HepG2 (cell line): ENCODE measurements around the gene SF3A2. TPM values are rescaled to one million over a fixed set of nuclear protein-coding genes. Genes with fewer than 3 reads are reported as not detected.

Source experiments
- ATAC-seq: fragments of 200-7000 bp; cut with Tn5 transposase; 3 replicates; pipeline ENCODE4 v1.9.1; 2020; ENCODE audit warnings: mild to moderate bottlenecking, moderate library complexity
- BruUV-seq: library from RNA; stranded (reverse); fragments of 400-500 nt; replicated peaks from 2 replicates; lab custom pipeline; 2021; lab: Mats Ljungman, UMichigan
- CTCF ChIA-PET: fragments of 300-600 bp; formaldehyde crosslinking; extraction: SDS; loops from one replicate; lab custom pipeline; 2021; ENCODE audit warnings: low total read pairs, inconsistent platforms, low intra/inter-chr PET ratio; lab: Yijun Ruan, JAX
- POLR2A ChIA-PET: fragments of 350-600 bp; sonication (Branson Sonifier 250); formaldehyde crosslinking; loops from one replicate; lab custom pipeline; 2020; ENCODE audit warnings: antibody characterized with exemption, inconsistent platforms; lab: Yijun Ruan, JAX
- DNase-seq: peaks from one replicate; pipeline ENCODE4 v3.0.0-alpha.2; 2015; ENCODE audit warnings: low spot score
- FAIRE-seq: peaks from 3 replicates; lab custom pipeline; 2011; peaks lifted over from hg19 to GRCh38; lab: Jason Lieb, UNC
- H2AFZ ChIP-seq: one replicate; pipeline ENCODE4 v1.6.1; 2011; ENCODE audit warnings: low read length, inconsistent platforms
- H3K27ac ChIP-seq: fragments of 300-600 bp; 3 replicates; pipeline ENCODE4 v1.8.0; 2011; ENCODE audit warnings: mixed run types, mild to moderate bottlenecking, mixed read lengths, low read length, inconsistent platforms; ENCODE audit not compliant: insufficient read depth; ENCODE audit errors: extremely low read length
- H3K27me3 ChIP-seq, 2 experiments: fragments of 200-600 bp in 1 of 2; 2 replicates in 1 of 2; 3 replicates in 1 of 2; pipeline versions ENCODE4 v1.6.0 to v1.8.0; 2011; ENCODE audit warnings: low read length in 2 of 2, mild to moderate bottlenecking in 2 of 2, moderate library complexity in 2 of 2, inconsistent platforms in 1 of 2; ENCODE audit not compliant: insufficient read depth in 2 of 2, control insufficient read depth in 1 of 2
- H3K36me3 ChIP-seq, 2 experiments: fragments of 200-600 bp in 1 of 2; replicated peaks in 1 of 2; 2 replicates in 1 of 2; 3 replicates in 1 of 2; pipeline versions ENCODE4 v1.5.1 to v1.8.0; 2011; ENCODE audit warnings: low read length in 2 of 2, inconsistent platforms in 1 of 2; ENCODE audit not compliant: insufficient read depth in 2 of 2, control insufficient read depth in 1 of 2
- H3K4me1 ChIP-seq: 2 replicates; pipeline ENCODE4 v1.5.1; 2012; ENCODE audit warnings: low read length, inconsistent platforms; ENCODE audit not compliant: insufficient read depth
- H3K4me2 ChIP-seq: 2 replicates; pipeline ENCODE4 v1.6.0; 2011; ENCODE audit warnings: low read depth, low read length, inconsistent platforms
- H3K4me3 ChIP-seq, 3 experiments: fragments of 200-600 bp in 1 of 3; sonication (generic), shearing (Covaris generic) in 1 of 3; replicated peaks in 1 of 3; 2 replicates each; pipeline ENCODE4 v1.5.1; 2011 to 2016; ENCODE audit warnings: low read length in 3 of 3, inconsistent platforms in 2 of 3, low read depth in 2 of 3, mild to moderate bottlenecking in 2 of 3, control low read depth in 1 of 3, mixed read lengths in 1 of 3; ENCODE audit not compliant: insufficient read depth in 1 of 3
- H3K79me2 ChIP-seq: one replicate; pipeline ENCODE4 v1.6.1; 2011; ENCODE audit warnings: low read length, inconsistent platforms; ENCODE audit not compliant: insufficient read depth
- H3K9ac ChIP-seq: 2 replicates; pipeline ENCODE4 v1.6.0; 2011; ENCODE audit warnings: mild to moderate bottlenecking, low read depth, low read length, inconsistent platforms; ENCODE audit not compliant: insufficient read depth
- H3K9me3 ChIP-seq: 2 replicates; pipeline ENCODE4 v1.5.1; 2012; ENCODE audit warnings: mild to moderate bottlenecking, low read length
- H4K20me1 ChIP-seq: 2 replicates; pipeline ENCODE4 v1.6.0; 2011; ENCODE audit warnings: inconsistent platforms, mild to moderate bottlenecking, low read length, moderate library complexity; ENCODE audit not compliant: insufficient read depth
- EEA1 ChIP-seq: sonication (generic); formaldehyde crosslinking; IDR thresholded peaks from 2 replicates; pipeline ENCODE4 v1.5.1; 2020; ENCODE audit warnings: mild to moderate bottlenecking, missing genetic modification reagents, borderline replicate concordance
- WGBS: methylation state at CpG from one replicate; pipeline ENCODE4 v1.1.6; 2017; ENCODE audit warnings: low lambda C conversion rate; 5-methylcytosine and 5-hydroxymethylcytosine counted together
- in situ Hi-C: cut with HindIII; loops from 2 replicates; pipeline ENCODE4 v1.10.0; 2017; ENCODE audit warnings: low pct_unique_long_range_greater_than_20kb; ENCODE audit not compliant: extremely low pct_ligation_motif_present
- intact Hi-C: fragments of 100-400 bp; cut with micrococcal nuclease; formaldehyde crosslinking; loops from one replicate; pipeline ENCODE4 v1.10.0; 2022; ENCODE audit not compliant: unreplicated experiment
- polyA plus RNA-seq, 8 experiments: library from polyadenylated mRNA; depleted of rRNA in 3 of 8; stranded (reverse) in 7 of 8; unstranded in 1 of 8; fragments of >200 nt; fragmentation: Illumina TruSeq in 4 of 8; extraction: Trizol in 4 of 8; gene quantifications; 2 replicates each; pipeline versions ENCODE4 v1.2.1 to v1.2.3, GENCODE V29; 2011 to 2016; ENCODE audit warnings: low read depth in 4 of 8, missing spikeins in 1 of 8, mixed read lengths in 1 of 8; ENCODE audit not compliant: insufficient read depth in 1 of 8
- total RNA-seq, 5 experiments: library from RNA; depleted of rRNA; stranded (reverse); fragments of >200 nt; fragmentation: Illumina TruSeq; extraction: Trizol; gene quantifications; 2 replicates each; pipeline ENCODE4 v1.2.3, GENCODE V29; 2016; ENCODE audit warnings: low read depth in 1 of 5
- TF ChIP-seq, protein P1 (sequence below): sonication (generic); formaldehyde crosslinking; IDR thresholded peaks from 2 replicates; pipeline ENCODE4 v1.4.0; 2020; ENCODE audit warnings: missing genetic modification reagents
- TF ChIP-seq, protein P2 (sequence below): IDR thresholded peaks from 2 replicates; pipeline ENCODE4 v1.6.1; 2012; ENCODE audit warnings: inconsistent platforms

The SF3A2 gene
- total and polyA plus RNA-seq, 2 of the 13 experiments (the other 11 are each of a cell fraction or from before 2014, with no cell fraction given), result 8.6 to 8.8 TPM

DNA sequence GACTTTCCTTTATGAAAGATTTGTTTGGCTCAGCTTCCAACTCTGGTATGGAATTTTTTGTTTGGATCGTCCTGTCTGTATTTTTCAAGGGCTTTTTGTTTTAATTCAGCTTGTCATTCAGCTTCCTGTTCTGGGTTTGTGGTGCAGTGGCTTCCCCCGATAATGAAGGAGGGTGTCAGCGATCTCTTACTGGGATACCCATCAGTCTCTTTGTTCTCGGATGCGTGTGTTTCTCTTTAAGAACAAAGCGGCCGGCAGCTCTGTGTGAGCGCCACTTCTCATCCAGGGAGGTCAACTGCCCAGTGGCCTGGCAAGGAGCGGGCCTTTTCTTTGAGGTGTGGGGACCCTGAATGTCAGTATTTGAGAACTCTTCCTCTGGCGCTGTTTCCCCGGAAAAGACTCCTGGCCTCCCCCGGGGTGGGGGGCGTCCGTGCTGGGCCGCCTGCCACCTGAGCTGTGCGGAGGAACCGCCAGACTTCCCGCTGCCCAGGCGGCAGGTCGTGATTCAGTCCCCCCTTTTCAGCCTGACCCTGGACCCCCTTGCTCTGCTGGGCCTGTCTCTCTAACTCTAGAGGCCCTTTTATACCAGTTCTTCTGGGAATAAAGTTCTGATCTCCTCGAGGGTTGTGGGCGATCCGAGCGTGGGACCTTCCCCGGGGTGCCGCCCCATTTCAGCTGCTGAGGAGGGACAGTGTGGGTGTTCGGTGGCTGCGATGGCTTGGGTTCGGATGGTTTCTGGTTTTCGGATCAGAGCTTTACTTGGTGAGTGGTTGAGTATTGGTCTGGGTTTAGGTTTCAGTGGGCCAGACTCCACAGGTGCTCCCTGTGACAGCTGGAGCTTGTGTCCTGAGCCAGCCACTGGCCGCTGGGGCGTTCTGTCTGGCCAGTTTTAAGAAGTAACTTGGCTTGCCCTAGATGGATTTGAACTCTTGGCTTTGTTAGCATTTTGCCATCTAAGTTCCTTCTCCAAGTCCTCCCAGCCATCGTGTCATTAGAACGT is 3.4 kb downstream of the SF3A2 start:
- in situ Hi-C loops, result loop anchor here (10.0 kb wide), 1 partner anchor 75 kb away; no protein-coding TSS in a partner anchor
- no peak for FAIRE-seq

More for the DNA sequence above, 3.4 kb downstream of the SF3A2 start:
- Histone ChIP-seq H3K27me3 (no peaks in the 10 kb centered on the region), H3K4me3 (peak overlapping the region; percentile 17 to 83 (median 21); a peak in 4 of 6 replicates), H3K9me3 (no peaks in the 10 kb centered on the region), H3K4me1 (peaks cover 77% of the 10 kb centered on the region), H3K9ac (peak overlapping the region; percentile 56; the same call in 1 of the 2 replicates), H2AFZ (no peak overlapping the region), H3K27ac (peak overlapping the region; percentile 58), H3K79me2 (peaks cover 72% of the 10 kb centered on the region), H4K20me1 (peaks cover 55% of the 10 kb centered on the region), H3K4me2 (peak overlapping the region; percentile 98), H3K36me3 (peaks cover 10 to 24% of the 10 kb centered on the region in 2 experiments; a peak in 4 of 5 replicates)
- no peak for DNase-seq
- ATAC-seq, result no peak
- POLR2A ChIA-PET, result interaction anchor here (1.0 to 5.8 kb wide), 5 partner anchors 9 to 74 kb away, joined by 3 to 35 read pairs (median 4); partner anchors contain the start of gene AMH
- no TSS peak for BruUV-seq
- CTCF ChIA-PET, result no interaction called here
- no peak for TF ChIP-seq EEA1 (CRISPR knock-in tag)
- TF ChIP-seq, protein P1, sequence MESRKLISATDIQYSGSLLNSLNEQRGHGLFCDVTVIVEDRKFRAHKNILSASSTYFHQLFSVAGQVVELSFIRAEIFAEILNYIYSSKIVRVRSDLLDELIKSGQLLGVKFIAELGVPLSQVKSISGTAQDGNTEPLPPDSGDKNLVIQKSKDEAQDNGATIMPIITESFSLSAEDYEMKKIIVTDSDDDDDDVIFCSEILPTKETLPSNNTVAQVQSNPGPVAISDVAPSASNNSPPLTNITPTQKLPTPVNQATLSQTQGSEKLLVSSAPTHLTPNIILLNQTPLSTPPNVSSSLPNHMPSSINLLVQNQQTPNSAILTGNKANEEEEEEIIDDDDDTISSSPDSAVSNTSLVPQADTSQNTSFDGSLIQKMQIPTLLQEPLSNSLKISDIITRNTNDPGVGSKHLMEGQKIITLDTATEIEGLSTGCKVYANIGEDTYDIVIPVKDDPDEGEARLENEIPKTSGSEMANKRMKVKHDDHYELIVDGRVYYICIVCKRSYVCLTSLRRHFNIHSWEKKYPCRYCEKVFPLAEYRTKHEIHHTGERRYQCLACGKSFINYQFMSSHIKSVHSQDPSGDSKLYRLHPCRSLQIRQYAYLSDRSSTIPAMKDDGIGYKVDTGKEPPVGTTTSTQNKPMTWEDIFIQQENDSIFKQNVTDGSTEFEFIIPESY (CRISPR knock-in tag), result 0 out of 2 replicates have a peak, but pooled peaks have one; percentile 45
- TF ChIP-seq, protein P2, sequence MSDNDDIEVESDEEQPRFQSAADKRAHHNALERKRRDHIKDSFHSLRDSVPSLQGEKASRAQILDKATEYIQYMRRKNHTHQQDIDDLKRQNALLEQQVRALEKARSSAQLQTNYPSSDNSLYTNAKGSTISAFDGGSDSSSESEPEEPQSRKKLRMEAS, result 0 out of 2 replicates have a peak, but pooled peaks have one; percentile 5
- intact Hi-C loops, result loop anchor here (5.0 to 10.0 kb wide), 3 partner anchors 32 to 85 kb away; partner anchors contain the start of gene AP3D1
- 68% methylated on average over 26 of the region's 34 CpGs for WGBS
